GM12878 (cell line): ENCODE results near the gene SLC31A1. TPM values are rescaled to one million over a fixed set of nuclear protein-coding genes. Genes with fewer than 3 reads are reported as not detected.

Source experiments
- ATAC-seq: fragments of 200-7000 bp; cut with Tn5 transposase; 3 replicates; pipeline ENCODE4 v1.9.1; 2020; ENCODE audit warnings: mild to moderate bottlenecking, moderate library complexity
- BruUV-seq: library from RNA; stranded (reverse); fragments of 400-500 nt; replicated peaks from 2 replicates; lab custom pipeline; 2021; lab: Mats Ljungman, UMichigan
- CTCF ChIA-PET: fragments of 300-600 bp; sonication (Branson Sonifier 250); formaldehyde crosslinking; extraction: SDS; loops from one replicate; lab custom pipeline; 2021; ENCODE audit warnings: inconsistent platforms; lab: Yijun Ruan, JAX
- POLR2A ChIA-PET: fragments of 350-600 bp; formaldehyde crosslinking; extraction: SDS; loops from one replicate; lab custom pipeline; 2021; ENCODE audit warnings: inconsistent platforms; lab: Charles Lee
- RAD21 ChIA-PET: fragments of 300-600 bp; sonication (Branson Sonifier 250); formaldehyde crosslinking; loops from one replicate; lab custom pipeline; 2023; ENCODE audit warnings: antibody characterized with exemption; ENCODE audit not compliant: unreplicated experiment; lab: Charles Lee
- SMC1A ChIA-PET: fragments of 300-600 bp; sonication (Branson Sonifier 250); formaldehyde crosslinking; loops from one replicate; lab custom pipeline; 2023; ENCODE audit not compliant: unreplicated experiment, uncharacterized antibody; lab: Charles Lee
- DNase-seq: peaks from one replicate; pipeline ENCODE4 v3.0.0-alpha.2; 2011; ENCODE audit warnings: low read depth, low spot score
- FAIRE-seq: peaks from 3 replicates; lab custom pipeline; 2011; peaks lifted over from hg19 to GRCh38; lab: Jason Lieb, UNC
- H2AFZ ChIP-seq: 2 replicates; pipeline ENCODE4 v1.6.0; 2011; ENCODE audit warnings: low read depth, low read length, control low read depth; ENCODE audit not compliant: control insufficient read depth
- H3K27ac ChIP-seq: 2 replicates; pipeline ENCODE4 v1.5.1; 2011; ENCODE audit warnings: control low read depth; ENCODE audit not compliant: control insufficient read depth, insufficient read depth
- H3K27me3 ChIP-seq, 2 experiments: replicated peaks in 1 of 2; 2 replicates each; pipeline versions ENCODE4 v1.6.0 to v1.6.1; 2011; ENCODE audit warnings: low read length in 1 of 2; ENCODE audit not compliant: control insufficient read depth in 2 of 2, insufficient read depth in 2 of 2
- H3K36me3 ChIP-seq, 2 experiments: 2 replicates each; pipeline ENCODE4 v1.5.1; 2011; ENCODE audit warnings: low read length in 1 of 2; ENCODE audit not compliant: control insufficient read depth in 2 of 2, insufficient read depth in 2 of 2
- H3K4me1 ChIP-seq: 2 replicates; pipeline ENCODE4 v1.6.1; 2011; ENCODE audit warnings: mild to moderate bottlenecking, low read length, moderate library complexity, mixed read lengths; ENCODE audit not compliant: control insufficient read depth, insufficient read depth
- H3K4me2 ChIP-seq: 2 replicates; pipeline ENCODE4 v1.6.0; 2011; ENCODE audit warnings: control low read depth; ENCODE audit not compliant: control insufficient read depth, insufficient read depth
- H3K4me3 ChIP-seq: fragments of 200-600 bp; sonication (generic); 2 replicates; pipeline ENCODE4 v1.5.1; 2016
- H3K79me2 ChIP-seq: 2 replicates; pipeline ENCODE4 v1.6.0; 2011; ENCODE audit warnings: low read length; ENCODE audit not compliant: control insufficient read depth, insufficient read depth
- H3K9ac ChIP-seq: 2 replicates; pipeline ENCODE4 v1.8.0; 2011; ENCODE audit warnings: low read length, control low read depth, mixed read lengths; ENCODE audit not compliant: control insufficient read depth, insufficient read depth
- H3K9me3 ChIP-seq: replicated peaks from 3 replicates; pipeline ENCODE4 v1.5.1; 2011; ENCODE audit warnings: mild to moderate bottlenecking, low read length; ENCODE audit not compliant: control insufficient read depth, insufficient read depth
- H4K20me1 ChIP-seq: 2 replicates; pipeline ENCODE4 v1.6.0; 2011; ENCODE audit not compliant: control insufficient read depth, insufficient read depth
- BMI1 ChIP-seq: fragments of 450-650 bp; IDR thresholded peaks from 2 replicates; pipeline ENCODE4 v1.6.1; 2016; ENCODE audit warnings: mild to moderate bottlenecking, moderate library complexity, borderline replicate concordance
- BRCA1 ChIP-seq: IDR thresholded peaks from 2 replicates; pipeline ENCODE4 v1.6.1; 2011; ENCODE audit warnings: low read depth, low read length, improper control_type of control experiment
- CBX5 ChIP-seq: sonication (generic); IDR thresholded peaks from 2 replicates; pipeline ENCODE4 v1.6.1; 2016; ENCODE audit warnings: low read depth, moderate library complexity, mild to moderate bottlenecking, inconsistent platforms
- HDAC6 ChIP-seq: fragments of 200-600 bp; sonication (generic); IDR thresholded peaks from one replicate; pipeline ENCODE4 v1.8.0; 2017; ENCODE audit warnings: antibody characterized with exemption; ENCODE audit not compliant: unreplicated experiment
- IKZF2 ChIP-seq, 2 experiments: fragments of 450-650 bp; IDR thresholded peaks; 2 replicates each; pipeline ENCODE4 v1.6.1; 2017; ENCODE audit warnings: mild to moderate bottlenecking in 2 of 2, moderate library complexity in 2 of 2
- JUND ChIP-seq: IDR thresholded peaks from 2 replicates; pipeline ENCODE4 v1.6.1; 2012; ENCODE audit warnings: low read depth, mild to moderate bottlenecking, low read length, improper control_type of control experiment, moderate library complexity
- KAT2A ChIP-seq: conservative IDR thresholded peaks from 2 replicates; pipeline ENCODE4 v1.6.1; 2011; ENCODE audit warnings: low read depth, low read length; ENCODE audit not compliant: control insufficient read depth
- KDM1A ChIP-seq: fragments of 200-600 bp; sonication (generic); IDR thresholded peaks from 2 replicates; pipeline ENCODE4 v1.6.1; 2016; ENCODE audit warnings: borderline replicate concordance
- MYC ChIP-seq: IDR thresholded peaks from 2 replicates; pipeline ENCODE4 v1.6.1; 2011; ENCODE audit warnings: mild to moderate bottlenecking, low read length, moderate library complexity, inconsistent platforms; ENCODE audit not compliant: insufficient read depth, insufficient replicate concordance, insufficient read length, severe bottlenecking
- NKRF ChIP-seq: fragments of 450-650 bp; conservative IDR thresholded peaks from 2 replicates; pipeline ENCODE4 v1.6.1; 2017; ENCODE audit warnings: mild to moderate bottlenecking, moderate library complexity
- NR2C1 ChIP-seq: fragments of 450-650 bp; IDR thresholded peaks from 2 replicates; pipeline ENCODE4 v1.6.1; 2017; ENCODE audit warnings: antibody characterized with exemption, mild to moderate bottlenecking, moderate library complexity
- POLR2A ChIP-seq: IDR thresholded peaks from 2 replicates; pipeline ENCODE4 v1.6.1; 2011; ENCODE audit warnings: low read depth, mild to moderate bottlenecking, low read length
- RB1 ChIP-seq: fragments of 450-650 bp; formaldehyde crosslinking; IDR thresholded peaks from 2 replicates; pipeline ENCODE4 v1.6.1; 2017; ENCODE audit warnings: mild to moderate bottlenecking, borderline replicate concordance
- SP1 ChIP-seq: IDR thresholded peaks from one replicate; pipeline ENCODE4 v1.6.1; 2011; ENCODE audit warnings: low read depth, low read length
- SREBF2 ChIP-seq: IDR thresholded peaks from 2 replicates; pipeline ENCODE4 v1.6.1; 2012; ENCODE audit warnings: mild to moderate bottlenecking, low read length
- SRF ChIP-seq, 2 experiments: IDR thresholded peaks; 2 replicates each; pipeline ENCODE4 v1.6.1; 2011; ENCODE audit warnings: low read depth in 2 of 2, low read length in 2 of 2, mild to moderate bottlenecking in 1 of 2, moderate library complexity in 1 of 2
- SUPT20H ChIP-seq: IDR thresholded peaks from 2 replicates; pipeline ENCODE4 v1.6.1; 2011; ENCODE audit warnings: low read depth, mild to moderate bottlenecking, low read length, moderate library complexity, borderline replicate concordance; ENCODE audit not compliant: control insufficient read depth
- TCF7 ChIP-seq: IDR thresholded peaks from 2 replicates; pipeline ENCODE4 v1.6.1; 2014; ENCODE audit warnings: antibody characterized with exemption, borderline replicate concordance
- WGBS: methylation state at CpG from one replicate; pipeline ENCODE4 v1.1.6; 2016; ENCODE audit warnings: low lambda C conversion rate; ENCODE audit not compliant: insufficient replicate concordance, insufficient coverage; ENCODE audit errors: missing lambda C conversion rate; 5-methylcytosine and 5-hydroxymethylcytosine counted together
- in situ Hi-C: fragments of 300-500 bp; cut with MboI; formaldehyde crosslinking; loops from 9 replicates; pipeline ENCODE4 v1.14.3; 2018; ENCODE audit warnings: mixed read lengths
- intact Hi-C: fragments of 100-400 bp; cut with micrococcal nuclease; formaldehyde crosslinking; loops from one replicate; pipeline ENCODE4 v1.14.2; 2022; ENCODE audit not compliant: unreplicated experiment
- polyA plus RNA-seq, 11 experiments: library from polyadenylated mRNA; depleted of rRNA in 4 of 11; unstranded in 6 of 11; stranded (reverse) in 5 of 11; fragments of >200 nt; fragmentation: Nextera tagmentation in 4 of 11; fragmentation: Illumina TruSeq in 1 of 11; extraction: Ambion mirVana in 4 of 11; extraction: Trizol in 1 of 11; gene quantifications; 1 replicate in 1 of 11; 2 replicates in 10 of 11; pipeline versions ENCODE4 v1.2.1 to v1.2.3, GENCODE V29; 2011 to 2016; ENCODE audit warnings: inconsistent platforms in 2 of 11, missing spikeins in 2 of 11, low read depth in 1 of 11
- total RNA-seq, 4 experiments: library from RNA; depleted of rRNA in 3 of 4; stranded (reverse); fragments of >200 nt in 3 of 4; fragmentation: Illumina TruSeq in 1 of 4; extraction: Trizol in 1 of 4; gene quantifications; 2 replicates each; pipeline versions ENCODE4 v1.2.1 to v1.2.3, GENCODE V29; 2013 to 2021

The SLC31A1 gene
- total and polyA plus RNA-seq, 10 of the 15 experiments (the other 5 are each of a cell fraction or from before 2014, with no cell fraction given): 7.3 to 16.2 (median 10.5) TPM

DNA sequence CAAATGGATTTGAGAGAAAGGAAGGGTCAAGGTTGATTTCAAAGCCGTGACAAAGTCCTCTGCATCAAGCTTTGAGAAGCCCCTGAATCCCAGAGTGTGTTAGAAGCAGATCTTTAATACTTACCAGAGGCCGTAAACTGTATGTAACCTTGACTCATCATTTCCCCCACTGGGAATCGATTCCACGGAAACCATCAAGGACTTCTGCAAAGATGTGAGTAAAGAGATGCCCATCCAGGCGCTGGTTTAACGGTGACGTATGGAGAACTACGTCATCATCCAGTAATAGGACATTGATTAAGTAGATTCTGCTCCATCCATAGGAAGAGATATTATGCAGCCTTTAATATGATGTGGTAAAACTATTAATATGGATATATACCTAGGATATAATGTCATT is 80.2 kb downstream of the SLC31A1 start:
- TF ChIP-seq SREBF2 (no peak), BMI1 (no peak), KAT2A (no peak), MYC (no peak), SRF (IDR thresholded peaks at IDR 0.05; ENCODE audit: low read depth in 2 of 2, low read length in 2 of 2) (no peak), JUND (no peak)
- H3K27ac ChIP-seq: no peak overlapping the region
- ChIA-PET CTCF (no interaction called here), SMC1A (no interaction called here), RAD21 (no interaction called here), POLR2A (no interaction called here)
- H3K79me2 ChIP-seq: no peaks in the 10 kb centered on the region
- 73% methylated on average over 8 of the region's 8 CpGs for WGBS
- H3K27me3 ChIP-seq: no peaks in the 10 kb centered on the region; a peak in 1 of 4 replicates
- H3K36me3 ChIP-seq: no peaks in the 10 kb centered on the region
- H3K4me2 ChIP-seq: no peak overlapping the region
- no peaks in the 10 kb centered on the region for H3K4me1 ChIP-seq
- H3K4me3 ChIP-seq: no peak overlapping the region
- intact Hi-C loops (no loop called here), in situ Hi-C loops (no loop called here)
- no TSS peak for BruUV-seq
- no peaks in the 10 kb centered on the region for H4K20me1 ChIP-seq
- no peak overlapping the region for H3K9ac ChIP-seq
- DNase-seq: no peak
- no peak for FAIRE-seq
- H2AFZ ChIP-seq: no peak overlapping the region
- H3K9me3 ChIP-seq: no peaks in the 10 kb centered on the region
- ATAC-seq: no peak

GRCh38 chr9:113302792-113303418 is 81.6 kb downstream of the SLC31A1 start, which contains the start of gene RNF183:
Gene RNF183, minus strand, starts transcription at chr9:113303376. Its CDS starts 5,192 bp downstream, at chr9:113298184.
- Histone ChIP-seq H3K27ac (no peak within 1 kb of the TSS), H2AFZ (no peak within 1 kb of the TSS), H3K9ac (no peak within 1 kb of the TSS), H3K4me2 (no peak within 1 kb of the TSS), H3K36me3 (no peaks in the 10 kb centered on the region), H3K79me2 (no peaks in the 10 kb centered on the region), H4K20me1 (no peaks in the 10 kb centered on the region), H3K4me1 (no peaks in the 10 kb centered on the region), H3K4me3 (no peak within 1 kb of the TSS), H3K9me3 (no peaks in the 10 kb centered on the region), H3K27me3 (no peaks in the 10 kb centered on the region; a peak in 1 of 4 replicates)
- FAIRE-seq: no peak
- POLR2A ChIA-PET: no interaction called here
- in situ Hi-C loops (no loop called here), intact Hi-C loops (no loop called here)
- BruUV-seq: no TSS peak
- 53% methylated on average over 25 of the region's 25 CpGs for WGBS
- CTCF ChIA-PET: no interaction called here
- RAD21 ChIA-PET: no interaction called here
- SMC1A ChIA-PET: no interaction called here
- no peak for ATAC-seq
- DNase-seq: no peak
- TF ChIP-seq SUPT20H (no peak), SRF (IDR thresholded peaks at IDR 0.05; ENCODE audit: low read depth in 2 of 2, low read length in 2 of 2) (no peak), NKRF (no peak), JUND (no peak), BRCA1 (no peak), SREBF2 (no peak), NR2C1 (no peak), CBX5 (no peak), SP1 (no peak), RB1 (no peak), TCF7 (no peak), HDAC6 (no peak), POLR2A (no peak), KDM1A (no peak), IKZF2 (IDR thresholded peaks at IDR 0.05) (no peak)
